ENCODE data around the gene PIP5K1B.

DNA sequence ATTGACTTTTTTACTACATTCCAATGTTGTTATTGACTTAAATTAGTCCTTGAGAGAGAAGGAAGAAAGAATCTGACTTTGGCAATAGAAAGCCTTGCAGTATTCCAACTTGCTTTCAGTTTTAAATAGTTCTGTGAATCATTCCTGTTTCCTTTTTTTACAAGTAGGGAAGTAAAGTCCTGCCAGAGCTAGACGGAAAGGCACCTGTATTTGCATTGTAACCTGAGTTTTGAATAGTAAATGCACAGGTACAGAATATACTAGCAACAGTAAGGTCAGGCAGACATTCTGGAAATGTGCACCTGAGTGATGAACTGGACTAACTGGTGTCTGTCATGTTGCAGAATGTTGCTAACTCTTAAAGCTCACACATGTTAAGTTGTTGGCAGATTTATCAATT, 208.0 kb downstream of the PIP5K1B start:
- no peak for TF ChIP-seq CTCF (conservative IDR thresholded peaks at IDR 0.05; ENCODE audit: low read depth, low read length)
- TF ChIP-seq EZH2 (IDR thresholded peaks at IDR 0.05; ENCODE audit: low read length, unreplicated experiment), result no peak
- no peak for TF ChIP-seq EZH2phosphoT487 (IDR thresholded peaks at IDR 0.05; ENCODE audit: borderline replicate concordance, low read length)

Measured in PC-3 (cell line).